Breast epithelium (tissue), 4 donors: Measurements from ENCODE around the gene EPHA1. TPM values are rescaled to one million over a fixed set of nuclear protein-coding genes. Genes with fewer than 3 reads are reported as not detected.

Experiments used
- DNase-seq, 2 donors: peaks; one replicate each; pipeline ENCODE4 v3.0.0-alpha.2; 2019; ENCODE audit warnings: low spot score in 2 of 2
- H3K27ac ChIP-seq, 2 donors: fragments of 200-600 bp; sonication (generic) in 1 of 2; one replicate each; pipeline ENCODE4 v1.5.1; 2016 to 2019; ENCODE audit warnings: mild to moderate bottlenecking in 1 of 2
- H3K27me3 ChIP-seq, 2 donors: fragments of 200-600 bp; sonication (generic) in 1 of 2; one replicate each; pipeline versions ENCODE4 v1.5.1 to v1.6.0; 2017 to 2019; ENCODE audit warnings: control low read depth in 1 of 2, mild to moderate bottlenecking in 1 of 2
- H3K36me3 ChIP-seq: fragments of 200-600 bp; one replicate; pipeline ENCODE4 v1.5.1; 2019
- H3K4me1 ChIP-seq, 2 donors: fragments of 200-600 bp; sonication (generic); one replicate each; pipeline ENCODE4 v1.5.1; 2016 to 2019; ENCODE audit warnings: control low read depth in 1 of 2
- H3K4me3 ChIP-seq, 3 donors: fragments of 200-600 bp; sonication (generic); 1 replicate in 2 of 3; 2 replicates in 1 of 3; pipeline ENCODE4 v1.5.1; 2016 to 2019; ENCODE audit warnings: mild to moderate bottlenecking in 3 of 3, moderate library complexity in 2 of 3
- H3K9me3 ChIP-seq, 2 donors: fragments of 200-600 bp; sonication (generic) in 1 of 2; one replicate each; pipeline ENCODE4 v1.5.1; 2016 to 2019; ENCODE audit warnings: control low read depth in 1 of 2
- POLR2A ChIP-seq: fragments of 450-650 bp; IDR thresholded peaks from one replicate; pipeline ENCODE4 v1.6.1; 2016; ENCODE audit warnings: antibody characterized with exemption, mild to moderate bottlenecking, moderate library complexity
- POLR2AphosphoS5 ChIP-seq, 3 donors: sonication (generic); formaldehyde crosslinking; IDR thresholded peaks; one replicate each; pipeline ENCODE4 v1.6.1; 2017; ENCODE audit warnings: antibody characterized with exemption in 3 of 3
- intact Hi-C: fragments of 100-400 bp; cut with DNase I; formaldehyde crosslinking; loops from one replicate; pipeline ENCODE4 v1.15.1; 2023; ENCODE audit warnings: low total_unique reads
- total RNA-seq, 3 donors: library from RNA; depleted of rRNA; stranded (reverse); fragments of >200 nt; gene quantifications; one replicate each; pipeline ENCODE4 v1.1.0, GENCODE V29; 2016
- TF ChIP-seq, protein P1 (sequence below), 3 donors: fragments of 450-650 bp; IDR thresholded peaks; one replicate each; pipeline ENCODE4 v1.5.1; 2016 to 2017; ENCODE audit warnings: antibody characterized with exemption in 3 of 3, mild to moderate bottlenecking in 3 of 3, moderate library complexity in 3 of 3

The EPHA1 gene
- total RNA-seq, 3 donors from 2014 or later, result 11.8 to 15.4 TPM; not detected in 1

DNA sequence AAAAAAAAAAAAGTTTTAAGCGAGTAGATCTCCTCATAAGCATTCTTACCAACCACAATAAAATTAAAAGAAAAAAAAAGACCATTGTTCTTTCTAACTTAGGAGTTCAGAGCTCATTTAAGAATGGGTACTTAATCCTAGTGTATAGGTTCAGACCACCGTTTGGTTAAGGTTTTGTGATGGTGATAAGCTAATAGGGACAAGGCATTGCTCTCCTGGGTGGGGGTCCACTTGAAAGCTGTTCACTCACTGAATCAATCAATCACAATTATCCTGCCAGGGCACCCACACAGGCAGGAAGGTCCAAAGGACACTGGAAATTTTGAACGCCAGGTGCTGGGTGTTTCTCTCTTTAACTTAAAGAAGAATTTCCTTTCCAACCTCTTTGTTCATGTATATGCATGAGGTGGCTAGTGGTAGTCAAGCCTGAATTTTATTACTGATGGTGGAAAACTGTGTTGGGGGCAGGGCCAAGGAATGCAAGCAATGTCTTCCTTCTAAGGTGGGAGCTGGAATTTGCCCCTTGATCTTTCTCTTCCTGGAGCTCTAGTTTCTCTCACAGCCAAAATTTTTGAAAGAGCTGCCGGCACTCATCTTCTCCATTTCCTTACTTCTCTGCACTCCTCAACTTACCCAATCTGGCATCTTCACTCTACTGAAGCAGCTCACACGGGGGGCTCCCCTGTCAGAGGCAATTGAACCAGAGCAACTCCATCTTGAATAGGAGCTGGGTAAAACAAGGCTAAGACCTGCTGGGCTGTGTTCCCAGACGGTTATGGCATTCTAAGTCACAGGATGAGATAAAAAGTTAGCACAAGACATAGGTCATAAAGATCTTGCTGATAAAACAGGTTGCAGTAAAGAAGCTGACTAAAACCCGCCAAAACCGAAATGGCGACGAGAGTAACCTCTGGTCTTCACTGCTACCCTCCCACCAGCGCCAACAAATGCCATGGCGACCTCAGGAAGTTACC, 38.7 kb downstream of the EPHA1 start:
- no peak overlapping the region for H3K27ac ChIP-seq
- intact Hi-C loops, result no loop called here
- no peaks in the 10 kb centered on the region for H3K36me3 ChIP-seq
- no peaks in the 10 kb centered on the region for H3K27me3 ChIP-seq
- no peak for DNase-seq
- no peak for TF ChIP-seq POLR2A
- TF ChIP-seq, protein P1, sequence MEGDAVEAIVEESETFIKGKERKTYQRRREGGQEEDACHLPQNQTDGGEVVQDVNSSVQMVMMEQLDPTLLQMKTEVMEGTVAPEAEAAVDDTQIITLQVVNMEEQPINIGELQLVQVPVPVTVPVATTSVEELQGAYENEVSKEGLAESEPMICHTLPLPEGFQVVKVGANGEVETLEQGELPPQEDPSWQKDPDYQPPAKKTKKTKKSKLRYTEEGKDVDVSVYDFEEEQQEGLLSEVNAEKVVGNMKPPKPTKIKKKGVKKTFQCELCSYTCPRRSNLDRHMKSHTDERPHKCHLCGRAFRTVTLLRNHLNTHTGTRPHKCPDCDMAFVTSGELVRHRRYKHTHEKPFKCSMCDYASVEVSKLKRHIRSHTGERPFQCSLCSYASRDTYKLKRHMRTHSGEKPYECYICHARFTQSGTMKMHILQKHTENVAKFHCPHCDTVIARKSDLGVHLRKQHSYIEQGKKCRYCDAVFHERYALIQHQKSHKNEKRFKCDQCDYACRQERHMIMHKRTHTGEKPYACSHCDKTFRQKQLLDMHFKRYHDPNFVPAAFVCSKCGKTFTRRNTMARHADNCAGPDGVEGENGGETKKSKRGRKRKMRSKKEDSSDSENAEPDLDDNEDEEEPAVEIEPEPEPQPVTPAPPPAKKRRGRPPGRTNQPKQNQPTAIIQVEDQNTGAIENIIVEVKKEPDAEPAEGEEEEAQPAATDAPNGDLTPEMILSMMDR (IDR thresholded peaks at IDR 0.05), result no peak
- no peak for TF ChIP-seq POLR2AphosphoS5 (IDR thresholded peaks at IDR 0.05)
- H3K4me1 ChIP-seq, result no peaks in the 10 kb centered on the region
- no peak overlapping the region for H3K4me3 ChIP-seq
- no peaks in the 10 kb centered on the region for H3K9me3 ChIP-seq

DNA sequence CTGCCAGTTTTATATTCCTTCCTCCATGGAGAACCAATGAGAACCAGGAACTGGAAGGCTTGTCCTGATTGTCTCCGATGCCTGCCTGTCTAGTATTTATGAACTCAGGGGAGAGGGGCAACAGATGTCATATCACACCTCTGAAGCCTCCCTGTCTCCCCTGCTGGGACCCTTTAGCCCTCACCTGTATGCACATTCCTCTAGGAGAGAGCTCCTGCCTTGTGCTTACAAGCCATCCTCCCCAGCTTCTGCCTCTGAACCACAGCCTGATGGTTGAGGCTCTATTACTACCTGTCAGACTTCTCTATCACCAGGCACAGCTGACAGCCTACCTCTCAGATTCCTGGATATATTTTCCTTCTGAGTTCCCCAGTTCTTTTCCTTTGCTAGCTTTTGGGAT, 40.3 kb downstream of the EPHA1 start:
- H3K4me1 ChIP-seq, result no peaks in the 10 kb centered on the region
- peaks cover 0 to 4% of the 10 kb centered on the region in 2 donors for H3K27me3 ChIP-seq
- H3K4me3 ChIP-seq, result no peak overlapping the region
- H3K27ac ChIP-seq, result no peak overlapping the region
- TF ChIP-seq, protein P1 (IDR thresholded peaks at IDR 0.05), result no peak
- TF ChIP-seq POLR2A (no peak), POLR2AphosphoS5 (IDR thresholded peaks at IDR 0.05) (no peak)
- no peak for DNase-seq
- intact Hi-C loops, result no loop called here
- no peaks in the 10 kb centered on the region for H3K9me3 ChIP-seq
- H3K36me3 ChIP-seq, result no peaks in the 10 kb centered on the region

DNA sequence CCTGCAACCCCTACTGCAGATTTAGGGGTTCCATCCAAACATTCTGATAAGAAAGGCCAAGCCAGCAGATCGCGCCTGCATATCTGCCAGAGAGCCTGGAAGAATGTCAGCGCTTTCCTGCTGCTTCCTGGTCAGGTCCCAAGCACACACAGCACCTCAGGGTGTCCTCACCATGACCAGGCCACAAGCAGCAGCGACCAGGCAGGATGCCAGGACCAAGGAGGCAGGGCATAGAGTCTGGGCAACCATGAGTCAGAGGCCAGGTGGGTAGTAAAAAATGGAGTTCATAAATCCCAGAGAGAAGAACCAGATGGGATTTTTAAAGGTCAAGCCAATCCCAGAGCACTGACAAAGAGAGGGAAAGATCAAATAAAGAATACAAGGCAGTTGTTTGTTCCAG, 40.7 kb downstream of the EPHA1 start:
- TF ChIP-seq POLR2AphosphoS5 (IDR thresholded peaks at IDR 0.05), result no peak
- TF ChIP-seq, protein P1 (IDR thresholded peaks at IDR 0.05), result no peak
- no peak for TF ChIP-seq POLR2A
- Histone ChIP-seq H3K4me1 (no peaks in the 10 kb centered on the region), H3K4me3 (no peak overlapping the region), H3K27ac (no peak overlapping the region), H3K36me3 (no peaks in the 10 kb centered on the region), H3K27me3 (peaks cover 0 to 8% of the 10 kb centered on the region in 2 donors), H3K9me3 (no peaks in the 10 kb centered on the region)
- intact Hi-C loops, result no loop called here
- peak; percentile 66 to 79 for DNase-seq

DNA sequence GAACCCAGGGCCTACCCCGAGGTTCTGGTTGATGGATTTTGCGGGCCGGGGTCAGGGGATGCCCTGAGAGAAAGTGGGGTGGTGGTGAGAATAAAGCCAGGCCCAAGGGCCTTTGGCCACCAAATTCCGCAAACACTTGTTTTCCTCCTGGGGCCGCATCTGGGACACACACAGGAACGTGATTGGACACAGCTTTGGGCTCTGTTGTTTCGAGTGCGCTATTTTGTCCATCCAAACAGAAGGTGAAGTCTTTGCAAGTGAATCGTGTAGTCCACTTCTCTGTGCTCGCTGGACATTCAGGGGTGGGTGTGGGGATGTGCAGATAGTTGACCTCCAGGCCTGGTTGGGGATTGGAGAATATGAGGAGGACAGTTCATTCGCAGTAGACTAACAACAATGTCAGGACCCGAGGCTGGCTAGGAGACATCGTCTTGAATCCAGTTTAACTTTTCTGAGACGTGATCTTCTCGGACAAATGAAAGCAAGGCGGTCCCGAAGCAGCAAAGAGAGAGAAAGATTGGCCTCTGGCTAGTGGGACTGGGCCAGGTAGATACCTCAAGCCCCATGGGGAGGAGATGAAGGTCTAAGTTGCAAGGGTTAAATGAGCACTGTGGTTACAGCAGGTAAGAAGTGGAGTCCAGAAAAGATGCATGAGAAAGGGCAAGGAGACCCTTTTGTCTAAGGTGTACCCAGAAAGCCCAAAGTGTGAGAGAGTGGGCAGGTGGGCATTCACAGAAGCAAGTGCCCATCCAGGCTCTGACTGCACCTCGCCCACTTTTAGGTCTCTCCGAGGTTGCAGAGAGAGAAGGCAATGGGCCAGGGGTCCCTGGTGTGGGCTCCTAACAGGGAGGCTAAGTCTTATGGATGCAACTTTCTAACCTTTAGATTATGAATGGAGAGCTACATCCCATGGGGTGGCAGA, 45.4 kb downstream of the EPHA1 start:
- TF ChIP-seq POLR2A (no peak), POLR2AphosphoS5 (IDR thresholded peaks at IDR 0.05) (no peak)
- TF ChIP-seq, protein P1 (IDR thresholded peaks at IDR 0.05), result no peak
- H3K27me3 ChIP-seq, result peaks cover 0 to 18% of the 10 kb centered on the region in 2 donors
- intact Hi-C loops, result no loop called here
- no peaks in the 10 kb centered on the region for H3K9me3 ChIP-seq
- no peaks in the 10 kb centered on the region for H3K4me1 ChIP-seq
- H3K27ac ChIP-seq, result no peak overlapping the region
- peak overlapping the region; percentile 54 to 91 (median 63) for H3K4me3 ChIP-seq
- no peak for DNase-seq
- H3K36me3 ChIP-seq, result no peaks in the 10 kb centered on the region
